Astrocyte of the hippocampus (primary cell): ENCODE data around the gene TSPAN12.

Experiments used
- DNase-seq: peaks from one replicate; pipeline ENCODE4 v3.0.0; 2011; ENCODE audit warnings: low read depth, low spot score

Gene TSPAN12

DNA sequence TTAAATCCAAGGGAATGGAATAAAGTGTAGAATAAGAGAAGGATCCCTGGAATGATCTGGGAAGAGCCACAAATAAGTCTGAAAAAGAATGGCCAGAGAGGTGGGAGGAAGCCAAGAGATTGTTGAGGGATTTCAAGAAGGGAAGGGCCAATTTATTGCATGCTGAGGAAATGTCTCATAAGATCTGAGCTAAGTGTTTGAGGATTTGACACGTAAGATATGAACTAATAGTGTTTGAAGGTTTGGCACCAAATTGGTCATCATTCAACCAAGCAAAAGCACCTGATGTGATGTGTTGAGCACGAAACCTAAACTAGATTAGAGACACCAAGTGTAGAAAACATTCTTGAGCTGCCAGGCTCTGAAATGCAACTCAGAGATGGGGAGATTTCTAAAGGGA, 97.9 kb downstream of the TSPAN12 start:
- DNase-seq: no peak

DNA sequence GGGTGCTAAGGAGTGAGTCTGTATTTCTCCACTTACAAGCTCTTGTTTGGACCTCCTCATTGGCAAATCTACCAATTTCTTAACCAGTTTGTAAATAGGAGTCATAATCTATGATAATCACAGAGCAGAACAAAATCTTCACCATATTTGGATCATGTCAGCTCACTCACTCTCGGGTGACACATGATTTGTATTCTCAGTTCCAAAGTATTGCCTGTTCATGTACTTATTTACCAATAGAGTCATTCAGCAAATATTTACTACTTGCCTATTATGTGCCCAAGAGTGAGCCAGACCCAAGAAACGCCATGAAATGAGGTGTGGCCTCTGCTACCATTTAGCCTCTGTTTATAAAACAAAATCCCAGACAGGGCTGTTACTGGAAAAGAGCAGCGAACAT, 114.8 kb downstream of the TSPAN12 start:
- DNase-seq: no peak

DNA sequence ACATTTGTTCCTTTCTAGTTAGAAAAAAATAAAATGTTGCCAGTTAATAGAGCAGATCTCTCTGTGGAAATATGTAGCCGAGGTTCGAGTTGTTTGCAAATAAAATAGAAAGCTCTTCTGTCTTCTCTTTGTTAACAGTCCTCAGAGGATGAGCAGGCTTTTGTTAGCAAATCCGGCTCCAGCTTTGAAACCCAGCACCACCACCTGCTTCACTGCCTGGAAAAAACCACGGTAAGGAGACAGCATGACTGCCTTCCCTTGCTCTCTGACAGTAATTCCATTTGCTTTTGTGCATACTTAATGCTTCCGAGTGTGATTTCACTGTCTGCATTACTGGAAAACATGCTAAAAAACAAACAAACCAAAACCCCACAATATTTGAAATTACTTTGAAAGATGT, 115.6 kb downstream of the TSPAN12 start:
- DNase-seq: no peak

DNA sequence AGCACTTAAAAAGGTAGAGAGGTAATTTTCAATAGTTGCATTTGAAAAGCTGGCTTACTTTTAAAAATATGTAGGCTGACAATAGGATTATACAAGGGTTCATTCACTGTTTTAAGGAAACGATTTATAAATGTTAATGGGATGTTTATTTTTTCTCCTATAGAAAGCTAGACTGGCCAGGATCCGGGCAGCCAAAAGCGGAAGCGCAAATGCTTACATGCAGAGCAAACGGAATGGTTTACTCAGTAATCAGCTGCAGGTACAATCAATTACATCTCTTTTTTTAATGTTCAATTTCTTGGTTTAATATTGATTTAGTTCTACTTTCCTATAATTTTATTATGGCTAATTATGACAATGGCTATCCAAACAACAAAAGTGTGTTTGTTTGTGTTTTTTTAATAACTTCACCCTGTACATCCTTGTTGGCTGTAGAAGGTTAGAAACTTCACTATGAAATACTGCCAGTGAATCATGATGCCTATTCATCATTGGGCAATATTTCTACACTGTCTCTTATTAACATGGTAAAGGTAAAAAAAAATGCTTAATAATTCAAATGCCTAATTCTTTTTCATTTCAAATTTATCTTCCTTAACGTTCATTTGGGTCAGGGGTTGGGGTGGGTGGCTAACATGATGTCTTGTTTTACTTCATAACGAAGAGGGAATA, 116.4 kb downstream of the TSPAN12 start:
- DNase-seq: no peak

DNA sequence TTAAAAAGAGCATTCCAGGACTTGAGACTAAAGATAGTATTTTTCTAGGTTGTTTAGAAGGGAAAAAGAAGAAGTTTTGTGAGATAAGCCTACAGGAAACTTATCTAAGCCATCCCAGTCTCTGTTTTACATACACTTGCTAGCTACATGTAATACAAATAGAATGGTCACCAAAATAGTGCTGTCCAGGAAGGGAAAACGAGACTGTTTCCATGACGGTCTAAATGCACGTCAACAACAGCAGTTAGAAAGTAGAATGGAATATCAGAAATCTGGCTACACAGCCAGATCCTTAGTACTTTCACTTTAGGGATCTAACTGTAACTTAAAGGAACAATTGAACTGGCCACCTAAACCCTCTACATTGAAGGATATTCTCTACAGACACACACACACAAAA, 117.6 kb downstream of the TSPAN12 start:
- peak; percentile 12 for DNase-seq

DNA sequence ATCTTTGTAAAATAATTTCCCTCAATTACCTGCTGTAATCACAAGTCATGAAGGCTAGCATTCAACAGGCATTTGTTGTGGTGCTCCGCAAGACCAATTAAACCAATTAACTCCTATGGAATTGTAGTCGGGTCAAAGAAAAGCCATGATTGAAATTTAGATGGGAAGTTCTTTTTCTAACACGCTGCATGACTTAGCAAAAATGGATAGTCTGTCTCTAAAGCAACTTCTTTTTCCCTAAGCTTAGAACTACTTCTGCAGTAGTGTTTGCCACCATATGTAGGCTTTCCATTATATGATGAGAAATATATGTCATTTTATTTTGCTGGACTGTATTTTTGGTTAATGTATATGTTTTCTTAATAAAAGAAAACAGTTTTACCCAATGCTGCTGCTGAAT, 119.1 kb downstream of the TSPAN12 start:
- DNase-seq: no peak
